Cardiac septum (tissue), 1 donor: Measurements from ENCODE around the gene NAB1. TPM values are rescaled to one million over a fixed set of nuclear protein-coding genes. Genes with fewer than 3 reads are reported as not detected.
"Not testable (repeated sequence)": the region's sequence is repeated elsewhere in the genome, so short reads cannot be mapped to it uniquely, and the experiment has no call there.

Source experiments
- DNase-seq: peaks from one replicate; pipeline ENCODE4 v3.0.0-alpha.2; 2020; ENCODE audit warnings: low spot score
- intact Hi-C: fragments of 100-400 bp; cut with DNase I; formaldehyde crosslinking; loops from one replicate; pipeline ENCODE4 v1.14.0; 2022
- long read RNA-seq: library from polyadenylated mRNA; unstranded; transcript quantifications from one replicate; pipeline ENCODE4 v2.0.0, GENCODE V29; 2021
- total RNA-seq: library from RNA; stranded (reverse); fragmentation: NEBNext Ultra II Directional; extraction: Animal tissue kit (Norgen Biotek cat#: 25700); gene quantifications from one replicate; pipeline ENCODE4 v1.2.1, GENCODE V29; 2021
- donor health status: DM: no; HTN: no; CAD: no.

Gene NAB1, protein sequence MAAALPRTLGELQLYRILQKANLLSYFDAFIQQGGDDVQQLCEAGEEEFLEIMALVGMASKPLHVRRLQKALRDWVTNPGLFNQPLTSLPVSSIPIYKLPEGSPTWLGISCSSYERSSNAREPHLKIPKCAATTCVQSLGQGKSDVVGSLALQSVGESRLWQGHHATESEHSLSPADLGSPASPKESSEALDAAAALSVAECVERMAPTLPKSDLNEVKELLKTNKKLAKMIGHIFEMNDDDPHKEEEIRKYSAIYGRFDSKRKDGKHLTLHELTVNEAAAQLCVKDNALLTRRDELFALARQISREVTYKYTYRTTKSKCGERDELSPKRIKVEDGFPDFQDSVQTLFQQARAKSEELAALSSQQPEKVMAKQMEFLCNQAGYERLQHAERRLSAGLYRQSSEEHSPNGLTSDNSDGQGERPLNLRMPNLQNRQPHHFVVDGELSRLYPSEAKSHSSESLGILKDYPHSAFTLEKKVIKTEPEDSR
- total RNA-seq = 35.4 TPM
- long read RNA-seq, transcript NAB1-202 (8 exons, 2,360 nt) = major isoform, 6 of 16 reads
- long read RNA-seq, partial matches to known transcripts = 5 of 16 reads
- long read RNA-seq, other reads (novel, unspliced or antisense) = 5 of 16 reads

DNA sequence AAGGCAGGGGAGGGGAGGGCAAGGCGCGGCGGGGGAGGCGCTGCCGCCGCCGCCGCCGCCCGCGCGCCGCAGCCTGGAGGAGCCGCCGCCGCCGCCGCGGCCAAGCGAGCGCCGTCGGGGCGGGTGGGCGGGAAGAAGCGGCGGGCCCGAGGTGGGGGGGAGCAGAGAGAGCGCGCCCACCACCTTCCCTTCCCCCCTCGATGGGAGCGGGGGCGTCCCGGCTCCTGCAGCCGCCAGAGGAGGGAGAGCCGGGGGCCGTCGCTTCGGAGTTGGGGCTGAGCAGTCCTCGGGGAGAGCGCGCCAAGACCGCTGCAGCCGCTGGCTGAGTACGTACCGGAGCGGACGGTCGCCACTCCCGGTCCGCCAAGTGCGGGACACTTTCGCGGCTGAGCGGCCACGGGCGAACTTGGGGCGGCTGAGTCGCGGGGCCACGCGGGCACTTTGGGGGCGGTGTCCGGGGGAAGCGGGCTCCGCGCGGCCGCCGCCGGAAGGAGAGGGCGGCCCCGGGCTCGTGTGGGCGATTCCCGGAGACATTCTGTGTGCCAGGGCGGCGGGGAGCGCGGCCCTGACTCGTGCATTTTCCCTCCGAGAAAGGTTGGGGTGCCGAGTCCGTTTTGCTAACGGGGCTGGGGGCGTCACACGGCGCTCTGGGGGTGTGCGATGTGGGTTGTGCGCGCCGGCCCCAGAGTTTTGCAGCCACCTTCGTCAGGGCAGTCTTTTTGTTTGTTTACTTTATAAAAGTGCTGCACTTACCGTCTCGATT, at the start of gene NAB1:
Gene NAB1 (plus strand): TSS at position 49 of the 763 bp plus-strand sequence. CDS start 10,094 bp downstream, outside the sequence.
- intact Hi-C loops = loop anchor here (2.0 to 5.0 kb wide), 2 partner anchors 74 to 233 kb away; partner anchors contain the start of gene GLS
- DNase-seq = peak; percentile 85

DNA sequence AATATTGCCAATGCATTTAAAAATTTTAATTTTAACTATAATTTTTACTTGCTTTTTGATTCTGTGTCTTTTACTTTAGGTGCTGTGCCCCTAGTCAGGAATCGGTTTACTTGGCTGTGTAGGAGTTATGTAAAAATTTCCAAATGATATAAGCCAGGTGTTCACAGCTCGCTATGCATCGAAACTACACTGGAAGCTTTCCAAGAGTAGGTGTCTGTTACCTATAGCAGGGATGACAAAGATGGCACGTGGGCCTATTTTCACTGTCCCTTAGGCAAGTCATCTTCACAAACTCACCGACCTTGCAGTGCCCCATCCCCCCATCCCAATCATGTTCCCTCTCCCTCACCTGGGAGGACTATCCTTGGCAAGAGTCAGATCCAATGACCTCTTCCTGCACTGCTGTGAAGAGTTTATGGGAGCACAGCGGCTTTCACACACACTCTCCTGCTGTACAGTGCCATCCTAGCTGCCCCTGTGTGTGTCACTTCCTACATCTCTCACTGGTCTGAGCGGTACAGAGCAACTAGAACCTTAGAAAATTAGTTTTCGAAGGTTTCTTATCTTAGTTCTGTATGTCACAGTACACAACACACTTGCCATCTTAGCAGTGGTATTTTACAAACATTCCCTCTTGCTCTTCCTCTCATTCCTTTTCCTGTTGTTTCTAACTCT, 49.2 kb upstream of the NAB1 start:
- no peak for DNase-seq
- intact Hi-C loops = no loop called here

DNA sequence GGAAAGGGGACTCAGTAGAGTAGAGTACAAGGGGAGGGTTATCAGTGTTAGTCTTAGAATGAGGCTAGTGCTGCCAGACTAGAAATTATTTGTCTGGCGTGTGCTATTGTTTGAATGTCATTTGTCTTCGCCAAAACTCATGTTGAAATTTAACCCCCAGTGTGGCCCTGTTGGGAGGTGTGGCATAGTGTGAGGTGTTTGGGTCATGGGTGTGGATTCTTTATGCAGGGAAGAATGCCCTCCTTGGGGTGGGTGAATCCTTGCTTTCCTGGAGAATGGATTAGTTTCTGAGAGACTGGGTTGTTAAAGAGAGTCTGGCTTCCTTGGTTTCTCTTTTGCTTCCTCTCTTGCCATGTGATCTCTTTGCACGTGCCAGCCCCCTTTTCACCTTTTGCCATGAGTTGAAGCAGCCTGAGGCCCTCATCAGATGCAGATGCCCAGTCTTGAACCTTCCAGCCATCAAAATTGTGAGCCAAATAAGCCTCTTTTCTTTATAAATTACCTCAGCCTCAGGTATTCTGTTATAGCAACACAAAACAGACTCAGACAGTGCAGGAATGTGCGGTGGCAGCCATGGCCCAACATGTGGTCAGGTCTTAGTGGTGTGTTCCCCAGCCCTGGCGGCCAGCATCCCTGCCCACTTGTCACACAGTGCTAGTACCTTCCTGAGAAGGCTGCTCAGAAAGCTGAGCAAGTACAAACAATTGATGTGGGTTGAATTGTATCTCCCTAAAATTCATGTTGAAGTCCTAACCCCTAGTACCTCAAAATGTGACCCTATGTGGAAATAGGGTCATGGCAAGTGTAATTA, 48.4 kb upstream of the NAB1 start:
- intact Hi-C loops = no loop called here
- DNase-seq = no peak

DNA sequence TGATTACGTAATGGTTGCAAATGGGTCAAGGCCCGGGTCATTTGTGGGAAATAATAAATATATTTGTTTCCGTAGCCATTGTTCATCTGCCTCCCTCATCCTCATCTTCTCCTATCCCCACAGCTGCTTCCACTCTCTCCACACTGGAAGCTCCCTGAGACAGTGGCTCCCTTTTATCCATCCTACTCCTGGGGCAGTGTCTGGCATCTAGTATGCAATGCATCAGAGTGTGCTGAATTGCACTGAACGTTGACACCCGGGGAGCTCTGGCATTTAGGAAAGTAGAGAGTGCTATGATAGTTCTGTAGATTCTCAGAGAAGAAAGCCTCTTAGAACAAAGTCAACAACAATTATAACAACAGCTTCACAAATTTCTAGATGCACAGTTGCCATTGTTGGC, 45.5 kb upstream of the NAB1 start:
- intact Hi-C loops = no loop called here

DNA sequence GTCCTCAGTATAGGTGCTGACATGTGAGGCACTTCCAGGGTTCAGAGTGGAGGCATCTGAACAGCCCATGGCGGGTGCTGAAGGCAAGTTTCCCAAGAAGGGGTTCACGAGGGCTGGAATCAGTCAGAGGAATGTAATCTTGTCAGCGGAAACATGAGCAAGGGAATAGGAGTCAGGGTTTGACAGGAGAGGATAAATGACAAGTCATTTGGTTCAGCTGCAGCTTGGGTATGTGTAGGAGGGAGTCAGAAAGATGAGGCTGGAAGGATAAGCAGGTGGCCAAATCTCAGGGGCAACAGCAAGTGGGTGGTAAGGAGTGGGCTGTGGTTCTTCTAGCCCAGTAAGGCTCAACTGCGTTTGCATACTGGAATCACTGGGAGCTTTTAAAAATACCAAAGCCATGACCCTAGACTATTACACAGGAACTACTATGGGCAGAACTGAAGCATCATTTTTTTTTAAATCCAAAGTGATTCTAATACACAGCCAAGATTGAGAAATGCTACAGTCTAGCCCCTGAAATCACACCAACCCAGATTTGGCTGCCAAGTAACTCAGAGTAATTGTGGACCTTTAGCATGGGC, 41.8 kb upstream of the NAB1 start:
- DNase-seq = no peak
- intact Hi-C loops = no loop called here

More for the DNA sequence above, 45.5 kb upstream of the NAB1 start:
- DNase-seq = no peak

DNA sequence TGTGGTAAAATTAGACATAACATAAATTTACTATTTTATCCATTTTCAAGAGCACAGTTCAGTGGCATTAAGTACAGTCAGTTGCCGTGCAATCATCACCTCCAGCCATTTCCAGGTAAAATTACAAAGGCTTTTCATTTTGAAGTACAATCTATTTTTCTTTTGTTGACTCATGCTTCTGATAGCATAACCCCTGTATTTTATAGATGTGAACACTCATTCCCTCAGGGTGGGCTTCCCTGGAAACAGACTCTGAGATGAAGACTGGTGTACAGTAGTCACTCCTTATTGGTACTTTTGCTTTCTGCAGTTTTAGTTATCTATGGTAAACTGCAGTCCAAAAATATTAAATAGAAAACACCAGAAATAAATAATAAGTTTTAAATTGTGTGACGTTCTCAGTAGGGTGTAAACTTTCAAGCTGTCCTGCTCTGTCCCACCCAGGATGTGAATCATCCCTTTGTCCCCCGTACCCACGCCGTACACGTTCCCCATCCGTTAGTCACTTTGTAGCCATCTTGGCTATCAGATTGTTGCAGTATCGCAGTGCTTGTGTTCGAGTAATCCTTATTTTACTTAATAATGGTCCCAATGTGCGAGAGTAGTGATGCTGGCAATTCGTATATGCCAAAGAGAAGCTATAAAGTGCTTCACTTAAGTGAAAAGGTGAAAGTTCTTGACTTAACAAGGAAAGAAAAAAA, 41.1 kb upstream of the NAB1 start:
- intact Hi-C loops = no loop called here
- no peak for DNase-seq

DNA sequence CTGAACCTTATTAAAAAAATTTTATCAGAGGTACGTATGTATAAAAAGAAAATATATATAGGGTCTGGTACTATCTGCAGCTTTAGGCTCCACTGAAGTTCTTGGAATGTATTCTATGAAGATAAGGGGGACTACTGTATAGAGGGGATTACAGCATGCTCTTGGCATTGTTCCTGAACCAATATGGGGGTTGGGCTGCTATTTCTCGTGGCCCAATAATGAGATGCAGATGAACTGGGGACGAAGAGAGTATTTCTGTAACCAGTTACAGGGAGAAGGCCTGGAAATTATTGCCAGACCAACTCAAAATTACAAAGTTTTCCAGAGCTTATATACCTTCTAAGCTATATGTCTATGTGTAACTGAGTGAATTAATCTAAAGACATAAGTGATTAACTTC, 40.0 kb upstream of the NAB1 start:
- intact Hi-C loops, DNase-seq: not testable (repeated sequence)

DNA sequence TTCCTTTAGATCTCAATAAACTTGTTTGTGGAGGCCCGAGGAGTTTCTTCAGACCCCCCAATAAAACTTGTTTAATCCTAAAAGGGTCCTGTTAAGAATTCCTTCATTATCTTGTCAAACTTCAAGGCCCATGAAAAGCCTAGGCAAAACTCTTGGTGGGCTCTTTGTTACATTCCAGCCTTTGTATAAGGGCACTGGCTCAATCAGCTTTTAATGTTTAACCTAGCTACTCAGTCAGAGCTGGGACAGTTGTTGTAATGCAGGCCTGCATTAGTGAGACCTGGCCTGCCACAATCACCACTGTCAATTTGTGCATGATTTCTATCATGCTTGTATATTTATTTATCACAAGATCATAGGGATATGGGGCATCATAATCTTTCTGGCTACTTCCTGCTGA, 39.5 kb upstream of the NAB1 start:
- intact Hi-C loops, DNase-seq: not testable (repeated sequence)

DNA sequence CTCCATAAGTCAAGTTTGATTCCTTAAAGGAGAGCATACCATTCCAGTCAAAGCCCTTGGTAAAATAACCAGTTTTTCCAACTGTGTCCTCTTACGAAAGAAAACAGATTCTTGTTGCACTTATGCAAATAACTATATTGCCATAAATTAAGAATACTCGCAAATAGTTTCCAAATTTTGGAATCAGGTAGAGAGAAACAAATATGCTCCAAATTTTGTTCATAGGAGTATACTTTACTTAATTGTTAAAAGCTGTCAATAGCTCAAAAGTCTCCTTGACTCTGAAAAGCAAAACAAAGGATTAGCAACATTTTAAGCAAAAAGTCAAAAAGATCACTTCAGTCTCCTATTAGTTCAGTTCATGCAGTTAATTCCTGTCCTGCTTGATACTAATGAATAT, 38.4 kb upstream of the NAB1 start:
- intact Hi-C loops, DNase-seq: not testable (repeated sequence)

- DNase-seq = no peak
- intact Hi-C loops = no loop called here
These were observed 33.2 kb upstream of the NAB1 start for GRCh38 chr2:190615555-190616200.

- no peak for DNase-seq
- intact Hi-C loops = no loop called here
These were observed 30.9 kb upstream of the NAB1 start for GRCh38 chr2:190618030-190618429.

DNA sequence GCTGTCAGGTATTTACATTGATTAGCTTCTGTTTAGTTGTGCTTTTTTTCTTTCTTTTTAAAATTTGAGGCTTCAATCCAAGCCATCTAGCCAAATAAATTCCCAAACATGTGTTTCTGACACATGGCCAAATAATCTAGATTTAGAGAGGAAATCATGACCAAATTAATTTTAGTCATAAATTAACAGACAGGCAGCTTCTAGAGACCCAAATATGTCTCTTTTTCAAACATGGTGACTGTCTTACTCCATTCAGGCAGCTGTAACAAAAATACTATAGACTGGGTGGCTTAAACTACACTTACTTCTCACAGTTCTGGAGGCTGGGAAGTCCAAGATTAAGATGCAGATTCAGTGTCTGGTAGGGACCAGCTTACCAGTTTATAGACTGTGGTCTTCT, 23.2 kb upstream of the NAB1 start:
- DNase-seq = no peak
- intact Hi-C loops = no loop called here

DNA sequence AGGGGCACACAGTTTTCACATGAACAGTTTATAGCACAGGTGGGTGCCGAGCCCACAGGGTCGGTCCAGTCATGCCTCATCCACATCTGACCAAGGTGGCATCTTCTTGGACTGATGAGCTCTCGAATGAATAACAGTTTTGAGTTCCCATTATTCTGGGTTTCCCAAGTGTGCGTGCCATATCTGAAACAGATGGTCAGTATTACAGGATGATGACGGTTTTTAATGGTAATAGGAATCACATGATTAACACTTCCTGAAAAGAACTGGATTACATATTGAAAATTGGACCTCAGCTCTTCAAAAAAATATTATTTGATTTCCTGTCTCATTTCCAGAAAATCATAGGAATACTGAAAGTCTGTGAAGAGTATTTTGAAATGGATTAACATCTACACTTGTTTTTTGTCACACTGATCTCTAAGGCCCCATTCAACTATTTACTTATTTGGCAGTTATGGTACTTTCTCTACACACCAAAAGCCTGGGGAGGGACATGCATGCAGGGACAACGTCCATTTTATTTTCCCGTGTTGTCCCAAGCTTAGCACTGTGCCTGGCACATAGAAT, 22.2 kb upstream of the NAB1 start:
- DNase-seq = no peak
- intact Hi-C loops = no loop called here

DNA sequence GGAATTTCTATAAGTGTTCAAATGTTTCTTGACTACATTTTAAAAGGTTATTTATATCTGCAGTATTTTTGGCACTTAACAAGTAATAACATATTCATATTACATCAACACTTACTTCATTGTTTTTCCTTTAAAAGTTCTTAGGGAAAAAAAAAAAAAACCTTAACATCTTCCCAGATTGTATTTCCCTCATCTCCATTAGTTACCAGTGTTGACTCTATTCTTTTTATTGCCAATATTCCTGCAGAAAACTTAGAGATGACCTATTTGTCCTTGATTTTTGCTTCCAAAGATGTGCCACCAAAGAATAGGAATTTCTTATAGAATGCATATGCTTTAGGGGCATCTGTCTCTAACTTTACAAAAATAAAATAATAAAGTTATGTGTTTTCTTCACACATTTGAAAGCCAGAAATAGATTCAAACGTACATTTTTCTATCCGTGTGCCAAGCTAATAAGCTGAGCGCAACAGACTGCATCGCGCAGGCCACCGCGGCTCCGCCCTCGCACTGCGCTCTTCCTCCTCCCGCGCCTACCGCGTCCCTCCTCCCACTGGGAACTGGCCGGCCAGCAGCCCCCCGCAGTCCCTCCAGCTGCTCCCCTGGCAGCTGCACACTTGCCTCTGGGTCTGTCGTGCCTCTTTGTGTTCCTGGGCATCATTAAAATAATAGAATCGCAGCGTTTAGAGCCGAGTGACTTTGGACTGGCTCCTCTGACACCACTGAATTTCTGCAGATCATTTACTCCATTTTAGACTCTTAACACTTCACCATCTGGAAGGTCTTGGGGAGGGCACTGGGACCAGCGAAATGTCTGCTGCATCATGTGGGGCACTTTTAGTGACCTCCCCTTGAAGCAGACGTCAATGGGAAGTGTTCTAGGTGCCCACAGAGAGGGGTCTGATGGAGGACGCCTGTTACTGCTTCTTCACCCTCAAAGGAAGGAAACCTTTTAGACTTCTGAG, 21.2 kb upstream of the NAB1 start:
- DNase-seq = no peak
- intact Hi-C loops = no loop called here

DNA sequence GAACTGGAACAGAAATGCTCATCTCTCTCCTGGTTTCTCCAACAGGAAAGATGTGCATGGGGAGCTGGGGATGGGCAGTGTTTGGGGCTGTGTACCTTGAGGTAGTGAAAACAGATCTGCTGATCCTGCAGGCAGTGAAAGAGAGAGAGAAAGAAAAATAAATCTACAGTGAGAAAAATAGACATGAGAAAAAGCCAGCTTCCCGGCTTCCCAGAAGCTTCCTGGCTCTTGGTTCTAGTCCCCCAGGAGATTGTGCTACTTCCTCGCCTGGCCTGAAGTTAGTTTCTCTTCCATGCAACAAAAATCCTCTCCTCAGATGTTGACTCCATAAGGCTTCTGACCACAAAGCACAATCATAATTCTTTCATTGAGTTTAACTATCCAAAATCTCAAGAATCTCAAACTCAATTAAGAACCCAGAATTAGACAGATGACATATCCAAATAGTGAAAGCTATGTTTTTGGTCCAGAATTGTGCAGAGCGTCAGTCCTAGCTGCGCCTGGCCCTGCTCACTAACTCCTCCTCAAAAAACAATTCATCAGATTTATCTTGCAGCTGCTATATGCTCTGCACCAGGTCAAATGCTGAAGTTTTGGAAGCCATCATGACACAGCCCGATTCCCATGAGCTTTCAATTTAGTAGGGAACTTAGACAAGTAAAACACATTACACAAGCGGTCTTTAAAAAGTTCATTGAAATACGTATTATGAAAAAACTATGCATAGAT, 20.1 kb upstream of the NAB1 start:
- intact Hi-C loops = no loop called here
- no peak for DNase-seq

DNA sequence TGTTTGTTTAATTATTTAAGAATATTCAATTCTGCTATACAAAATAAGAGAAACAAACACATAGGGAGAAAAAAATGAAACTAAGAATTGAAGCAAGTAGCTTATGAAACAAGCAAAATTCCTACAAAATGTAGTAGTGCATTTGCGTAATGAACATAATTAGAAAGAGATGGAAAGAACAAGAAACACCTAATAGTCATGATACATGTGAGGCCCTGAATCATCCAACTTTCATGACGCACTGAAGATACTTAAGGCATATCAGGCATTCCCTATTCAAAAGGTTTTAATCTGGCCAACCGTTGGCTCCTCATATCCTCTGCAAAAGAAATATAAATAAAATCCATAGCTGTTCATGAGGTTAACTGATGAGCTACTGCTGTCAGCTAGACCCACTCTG, 14.5 kb upstream of the NAB1 start:
- intact Hi-C loops = no loop called here
- no peak for DNase-seq
